Measurements from ENCODE around the gene GPR179.

GPR179 gene

GRCh38 chr17:38334480-38335364 is 9.0 kb downstream of the GPR179 start:
- TF ChIP-seq CTCF (IDR thresholded peaks at IDR 0.05; ENCODE audit: low read depth, low read length, missing control alignments): no peak
- no peak for DNase-seq (ENCODE audit: extremely low read depth, low read depth)
- no peak overlapping the region for H3K4me3 ChIP-seq (replicated peaks; ENCODE audit: low read depth, low read length)

GRCh38 chr17:38333635-38334295 is 10.0 kb downstream of the GPR179 start:
- DNase-seq (ENCODE audit: extremely low read depth, low read depth): no peak

GRCh38 chr17:38332735-38333134 is 11.0 kb downstream of the GPR179 start:
- no peak overlapping the region for H3K4me3 ChIP-seq (replicated peaks; ENCODE audit: low read depth, low read length)
- TF ChIP-seq CTCF (IDR thresholded peaks at IDR 0.05; ENCODE audit: low read depth, low read length, missing control alignments): no peak

More at GRCh38 chr17:38333635-38334295, 10.0 kb downstream of the GPR179 start:
- H3K4me3 ChIP-seq (replicated peaks; ENCODE audit: low read depth, low read length): no peak overlapping the region
- peak; percentile 86 for TF ChIP-seq CTCF (IDR thresholded peaks at IDR 0.05; ENCODE audit: low read depth, low read length, missing control alignments)

GRCh38 chr17:38330941-38331411 is 12.8 kb downstream of the GPR179 start:
- no peak for DNase-seq (ENCODE audit: extremely low read depth, low read depth)
- H3K4me3 ChIP-seq (replicated peaks; ENCODE audit: low read depth, low read length): no peak overlapping the region
- no peak for TF ChIP-seq CTCF (IDR thresholded peaks at IDR 0.05; ENCODE audit: low read depth, low read length, missing control alignments)

More at GRCh38 chr17:38332735-38333134, 11.0 kb downstream of the GPR179 start:
- DNase-seq (ENCODE audit: extremely low read depth, low read depth): no peak

GRCh38 chr17:38329808-38330730 is 13.7 kb downstream of the GPR179 start:
- no peak for DNase-seq (ENCODE audit: extremely low read depth, low read depth)
- no peak for TF ChIP-seq CTCF (IDR thresholded peaks at IDR 0.05; ENCODE audit: low read depth, low read length, missing control alignments)
- no peak overlapping the region for H3K4me3 ChIP-seq (replicated peaks; ENCODE audit: low read depth, low read length)

- DNase-seq (ENCODE audit: extremely low read depth, low read depth): no peak
- H3K4me3 ChIP-seq (replicated peaks; ENCODE audit: low read depth, low read length): no peak overlapping the region
- TF ChIP-seq CTCF (IDR thresholded peaks at IDR 0.05; ENCODE audit: low read depth, low read length, missing control alignments): no peak
These were observed 14.5 kb downstream of the GPR179 start for GRCh38 chr17:38329284-38329683.
